Measurements from ENCODE around the gene PLEKHM3. TPM values are rescaled to one million over a fixed set of nuclear protein-coding genes. Genes with fewer than 3 reads are reported as not detected.

Gene PLEKHM3
- total and polyA plus RNA-seq, 2 of the 13 experiments (the other 11 are each of a cell fraction or from before 2014, with no cell fraction given), result 4.5 to 4.7 TPM

DNA sequence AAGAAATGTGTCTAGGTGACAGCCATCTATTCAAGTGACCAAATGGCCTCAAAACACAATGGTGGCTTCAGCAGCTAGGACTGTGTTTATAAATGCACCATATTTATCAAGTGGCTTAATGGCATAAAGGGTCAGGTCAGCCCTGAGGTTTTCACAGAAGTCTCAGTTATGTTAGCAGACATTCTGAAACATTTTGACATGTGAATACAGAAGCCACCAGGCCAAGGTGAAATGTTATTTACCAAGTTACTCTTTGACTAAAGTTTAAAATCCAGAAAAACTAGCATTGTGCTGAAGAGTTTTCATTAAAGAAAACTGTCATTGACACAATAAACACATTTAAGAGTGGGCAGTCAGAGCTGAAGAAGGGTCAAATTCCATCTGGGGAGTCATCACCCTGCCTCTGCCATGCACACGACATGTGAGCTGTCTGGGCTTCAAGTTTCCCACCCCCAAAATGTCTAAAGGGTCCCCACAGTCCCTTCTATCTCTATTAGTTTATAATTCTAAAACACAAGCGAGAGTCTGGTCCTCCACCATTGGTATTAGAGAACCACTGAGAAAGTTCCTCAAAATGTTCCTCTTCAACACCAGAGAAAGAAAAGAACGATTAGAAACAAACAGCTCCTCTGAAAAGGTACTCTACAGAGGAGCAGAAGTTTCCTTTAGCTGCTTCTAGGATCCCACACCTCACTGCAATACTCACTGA lies 178.1 kb downstream of the PLEKHM3 start (continued):
- TF ChIP-seq, protein P1, sequence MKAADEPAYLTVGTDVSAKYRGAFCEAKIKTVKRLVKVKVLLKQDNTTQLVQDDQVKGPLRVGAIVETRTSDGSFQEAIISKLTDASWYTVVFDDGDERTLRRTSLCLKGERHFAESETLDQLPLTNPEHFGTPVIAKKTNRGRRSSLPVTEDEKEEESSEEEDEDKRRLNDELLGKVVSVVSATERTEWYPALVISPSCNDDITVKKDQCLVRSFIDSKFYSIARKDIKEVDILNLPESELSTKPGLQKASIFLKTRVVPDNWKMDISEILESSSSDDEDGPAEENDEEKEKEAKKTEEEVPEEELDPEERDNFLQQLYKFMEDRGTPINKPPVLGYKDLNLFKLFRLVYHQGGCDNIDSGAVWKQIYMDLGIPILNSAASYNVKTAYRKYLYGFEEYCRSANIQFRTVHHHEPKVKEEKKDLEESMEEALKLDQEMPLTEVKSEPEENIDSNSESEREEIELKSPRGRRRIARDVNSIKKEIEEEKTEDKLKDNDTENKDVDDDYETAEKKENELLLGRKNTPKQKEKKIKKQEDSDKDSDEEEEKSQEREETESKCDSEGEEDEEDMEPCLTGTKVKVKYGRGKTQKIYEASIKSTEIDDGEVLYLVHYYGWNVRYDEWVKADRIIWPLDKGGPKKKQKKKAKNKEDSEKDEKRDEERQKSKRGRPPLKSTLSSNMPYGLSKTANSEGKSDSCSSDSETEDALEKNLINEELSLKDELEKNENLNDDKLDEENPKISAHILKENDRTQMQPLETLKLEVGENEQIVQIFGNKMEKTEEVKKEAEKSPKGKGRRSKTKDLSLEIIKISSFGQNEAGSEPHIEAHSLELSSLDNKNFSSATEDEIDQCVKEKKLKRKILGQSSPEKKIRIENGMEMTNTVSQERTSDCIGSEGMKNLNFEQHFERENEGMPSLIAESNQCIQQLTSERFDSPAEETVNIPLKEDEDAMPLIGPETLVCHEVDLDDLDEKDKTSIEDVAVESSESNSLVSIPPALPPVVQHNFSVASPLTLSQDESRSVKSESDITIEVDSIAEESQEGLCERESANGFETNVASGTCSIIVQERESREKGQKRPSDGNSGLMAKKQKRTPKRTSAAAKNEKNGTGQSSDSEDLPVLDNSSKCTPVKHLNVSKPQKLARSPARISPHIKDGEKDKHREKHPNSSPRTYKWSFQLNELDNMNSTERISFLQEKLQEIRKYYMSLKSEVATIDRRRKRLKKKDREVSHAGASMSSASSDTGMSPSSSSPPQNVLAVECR (CRISPR knock-in tag; IDR thresholded peaks at IDR 0.05; ENCODE audit: borderline replicate concordance), result peak; percentile 12; the same call in 1 of the 2 replicates
- peak; percentile 47; the same call in 1 of the 2 replicates for TF ChIP-seq MYC (CRISPR knock-in tag; IDR thresholded peaks at IDR 0.05; ENCODE audit: borderline replicate concordance)
- TF ChIP-seq ATF7 (IDR thresholded peaks at IDR 0.05), result no peak
- no peak for TF ChIP-seq ATF7 (CRISPR knock-in tag; IDR thresholded peaks at IDR 0.05)
- no peak for TF ChIP-seq ZNF678 (CRISPR knock-in tag; IDR thresholded peaks at IDR 0.05)
- TF ChIP-seq HOXA5 (CRISPR knock-in tag; IDR thresholded peaks at IDR 0.05), result no peak; the same call in 1 of the 2 replicates
- peak; percentile 91 for TF ChIP-seq ZFP90 (CRISPR knock-in tag; IDR thresholded peaks at IDR 0.05; ENCODE audit: borderline replicate concordance)
- TF ChIP-seq, protein P2, sequence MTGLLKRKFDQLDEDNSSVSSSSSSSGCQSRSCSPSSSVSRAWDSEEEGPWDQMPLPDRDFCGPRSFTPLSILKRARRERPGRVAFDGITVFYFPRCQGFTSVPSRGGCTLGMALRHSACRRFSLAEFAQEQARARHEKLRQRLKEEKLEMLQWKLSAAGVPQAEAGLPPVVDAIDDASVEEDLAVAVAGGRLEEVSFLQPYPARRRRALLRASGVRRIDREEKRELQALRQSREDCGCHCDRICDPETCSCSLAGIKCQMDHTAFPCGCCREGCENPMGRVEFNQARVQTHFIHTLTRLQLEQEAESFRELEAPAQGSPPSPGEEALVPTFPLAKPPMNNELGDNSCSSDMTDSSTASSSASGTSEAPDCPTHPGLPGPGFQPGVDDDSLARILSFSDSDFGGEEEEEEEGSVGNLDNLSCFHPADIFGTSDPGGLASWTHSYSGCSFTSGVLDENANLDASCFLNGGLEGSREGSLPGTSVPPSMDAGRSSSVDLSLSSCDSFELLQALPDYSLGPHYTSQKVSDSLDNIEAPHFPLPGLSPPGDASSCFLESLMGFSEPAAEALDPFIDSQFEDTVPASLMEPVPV (CRISPR knock-in tag; IDR thresholded peaks at IDR 0.05), result no peak; the same call in 1 of the 2 replicates
- TF ChIP-seq, protein P3, sequence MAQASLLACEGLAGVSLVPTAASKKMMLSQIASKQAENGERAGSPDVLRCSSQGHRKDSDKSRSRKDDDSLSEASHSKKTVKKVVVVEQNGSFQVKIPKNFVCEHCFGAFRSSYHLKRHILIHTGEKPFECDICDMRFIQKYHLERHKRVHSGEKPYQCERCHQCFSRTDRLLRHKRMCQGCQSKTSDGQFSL (CRISPR knock-in tag; IDR thresholded peaks at IDR 0.05), result 0 out of 2 replicates have a peak, but pooled peaks have one; percentile 58
- TF ChIP-seq NFE2L2 (IDR thresholded peaks at IDR 0.05; ENCODE audit: low read length), result no peak
- TF ChIP-seq ZFX (CRISPR knock-in tag; IDR thresholded peaks at IDR 0.05; ENCODE audit: low read depth), result no peak; the same call in 1 of the 2 replicates
- TF ChIP-seq ZNF781 (CRISPR knock-in tag; IDR thresholded peaks at IDR 0.05; ENCODE audit: borderline replicate concordance, not compliant biosample characterization), result no peak
- peak; percentile 57 for TF ChIP-seq TBL1XR1 (IDR thresholded peaks at IDR 0.05; ENCODE audit: borderline replicate concordance, low read length, partially characterized antibody)
- no peak for TF ChIP-seq SP1 (IDR thresholded peaks at IDR 0.05)
- TF ChIP-seq SP1 (CRISPR knock-in tag; IDR thresholded peaks at IDR 0.05), result no peak
- TF ChIP-seq, protein P4, sequence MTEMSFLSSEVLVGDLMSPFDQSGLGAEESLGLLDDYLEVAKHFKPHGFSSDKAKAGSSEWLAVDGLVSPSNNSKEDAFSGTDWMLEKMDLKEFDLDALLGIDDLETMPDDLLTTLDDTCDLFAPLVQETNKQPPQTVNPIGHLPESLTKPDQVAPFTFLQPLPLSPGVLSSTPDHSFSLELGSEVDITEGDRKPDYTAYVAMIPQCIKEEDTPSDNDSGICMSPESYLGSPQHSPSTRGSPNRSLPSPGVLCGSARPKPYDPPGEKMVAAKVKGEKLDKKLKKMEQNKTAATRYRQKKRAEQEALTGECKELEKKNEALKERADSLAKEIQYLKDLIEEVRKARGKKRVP (CRISPR knock-in tag; IDR thresholded peaks at IDR 0.05), result peak in 1 of 2 experiments; percentile 68; a peak in 2 of 4 replicates
- TF ChIP-seq, protein P5, sequence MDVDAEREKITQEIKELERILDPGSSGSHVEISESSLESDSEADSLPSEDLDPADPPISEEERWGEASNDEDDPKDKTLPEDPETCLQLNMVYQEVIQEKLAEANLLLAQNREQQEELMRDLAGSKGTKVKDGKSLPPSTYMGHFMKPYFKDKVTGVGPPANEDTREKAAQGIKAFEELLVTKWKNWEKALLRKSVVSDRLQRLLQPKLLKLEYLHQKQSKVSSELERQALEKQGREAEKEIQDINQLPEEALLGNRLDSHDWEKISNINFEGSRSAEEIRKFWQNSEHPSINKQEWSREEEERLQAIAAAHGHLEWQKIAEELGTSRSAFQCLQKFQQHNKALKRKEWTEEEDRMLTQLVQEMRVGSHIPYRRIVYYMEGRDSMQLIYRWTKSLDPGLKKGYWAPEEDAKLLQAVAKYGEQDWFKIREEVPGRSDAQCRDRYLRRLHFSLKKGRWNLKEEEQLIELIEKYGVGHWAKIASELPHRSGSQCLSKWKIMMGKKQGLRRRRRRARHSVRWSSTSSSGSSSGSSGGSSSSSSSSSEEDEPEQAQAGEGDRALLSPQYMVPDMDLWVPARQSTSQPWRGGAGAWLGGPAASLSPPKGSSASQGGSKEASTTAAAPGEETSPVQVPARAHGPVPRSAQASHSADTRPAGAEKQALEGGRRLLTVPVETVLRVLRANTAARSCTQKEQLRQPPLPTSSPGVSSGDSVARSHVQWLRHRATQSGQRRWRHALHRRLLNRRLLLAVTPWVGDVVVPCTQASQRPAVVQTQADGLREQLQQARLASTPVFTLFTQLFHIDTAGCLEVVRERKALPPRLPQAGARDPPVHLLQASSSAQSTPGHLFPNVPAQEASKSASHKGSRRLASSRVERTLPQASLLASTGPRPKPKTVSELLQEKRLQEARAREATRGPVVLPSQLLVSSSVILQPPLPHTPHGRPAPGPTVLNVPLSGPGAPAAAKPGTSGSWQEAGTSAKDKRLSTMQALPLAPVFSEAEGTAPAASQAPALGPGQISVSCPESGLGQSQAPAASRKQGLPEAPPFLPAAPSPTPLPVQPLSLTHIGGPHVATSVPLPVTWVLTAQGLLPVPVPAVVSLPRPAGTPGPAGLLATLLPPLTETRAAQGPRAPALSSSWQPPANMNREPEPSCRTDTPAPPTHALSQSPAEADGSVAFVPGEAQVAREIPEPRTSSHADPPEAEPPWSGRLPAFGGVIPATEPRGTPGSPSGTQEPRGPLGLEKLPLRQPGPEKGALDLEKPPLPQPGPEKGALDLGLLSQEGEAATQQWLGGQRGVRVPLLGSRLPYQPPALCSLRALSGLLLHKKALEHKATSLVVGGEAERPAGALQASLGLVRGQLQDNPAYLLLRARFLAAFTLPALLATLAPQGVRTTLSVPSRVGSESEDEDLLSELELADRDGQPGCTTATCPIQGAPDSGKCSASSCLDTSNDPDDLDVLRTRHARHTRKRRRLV (CRISPR knock-in tag; IDR thresholded peaks at IDR 0.05), result no peak

All from HepG2 (cell line).